ENCODE data around the gene ATCAY. TPM values are rescaled to one million over a fixed set of nuclear protein-coding genes. Genes with fewer than 3 reads are reported as not detected.
A peak's percentile ranks its signal among the peaks of the same experiment; 100 is the strongest.

ATCAY gene
- total and polyA plus RNA-seq, 3 donors from 2014 or later = 0.32 to 4.8 (median 1.7) TPM

GRCh38 chr19:3968556-3969434 is 88.3 kb downstream of the ATCAY start:
- Histone ChIP-seq H3K27ac (peak overlapping the region; percentile 55 to 92), H3K27me3 (no peaks in the 10 kb centered on the region), H3K4me1 (peaks cover 18% of the 10 kb centered on the region), H3K9me3 (no peaks in the 10 kb centered on the region), H3K4me3 (peak overlapping the region in 1 of 2 donors; percentile 82), H3K36me3 (ENCODE audit: low read depth, missing control alignments) (no peaks in the 10 kb centered on the region)
- 36 to 38% methylated on average over 9 of the region's 9 CpGs for WGBS, 2 donors
- intact Hi-C loops (cut with DNase I; ENCODE audit: low total_unique reads) = no loop called here
- no peak for TF ChIP-seq POLR2A (IDR thresholded peaks at IDR 0.05)
- TF ChIP-seq CTCF (IDR thresholded peaks at IDR 0.05) = no peak
- peak; percentile 87 for DNase-seq

GRCh38 chr19:3969435-3970312 is 89.2 kb downstream of the ATCAY start:
- intact Hi-C loops (cut with DNase I; ENCODE audit: low total_unique reads) = no loop called here
- peaks cover 18% of the 10 kb centered on the region for H3K4me1 ChIP-seq
- no peaks in the 10 kb centered on the region for H3K27me3 ChIP-seq
- no peak for TF ChIP-seq CTCF (IDR thresholded peaks at IDR 0.05)
- TF ChIP-seq POLR2A (IDR thresholded peaks at IDR 0.05) = no peak
- no peak for DNase-seq
- H3K36me3 ChIP-seq (ENCODE audit: low read depth, missing control alignments) = no peaks in the 10 kb centered on the region
- no peaks in the 10 kb centered on the region for H3K9me3 ChIP-seq
- 19 to 27% methylated on average over 14 to 23 of the region's 23 CpGs for WGBS, 2 donors
- H3K27ac ChIP-seq = peak overlapping the region; percentile 85 to 92
- H3K4me3 ChIP-seq = peak overlapping the region; percentile 82 to 92

GRCh38 chr19:3970313-3970807 is 89.9 kb downstream of the ATCAY start:
- H3K4me1 ChIP-seq = peaks cover 18% of the 10 kb centered on the region
- no peaks in the 10 kb centered on the region for H3K36me3 ChIP-seq (ENCODE audit: low read depth, missing control alignments)
- no peak for DNase-seq
- no peaks in the 10 kb centered on the region for H3K27me3 ChIP-seq
- no peak for TF ChIP-seq CTCF (IDR thresholded peaks at IDR 0.05)
- no peak for TF ChIP-seq POLR2A (IDR thresholded peaks at IDR 0.05)
- 0 to 1% methylated on average over 22 of the region's 22 CpGs for WGBS, 2 donors
- intact Hi-C loops (cut with DNase I; ENCODE audit: low total_unique reads) = no loop called here
- peak overlapping the region; percentile 82 to 92 for H3K4me3 ChIP-seq
- no peaks in the 10 kb centered on the region for H3K9me3 ChIP-seq
- H3K27ac ChIP-seq = peak overlapping the region; percentile 85 to 92

- Histone ChIP-seq H3K27me3 (no peaks in the 10 kb centered on the region), H3K4me1 (peaks cover 18% of the 10 kb centered on the region), H3K4me3 (peak within 1 kb of the TSS; percentile 82 to 92), H3K36me3 (ENCODE audit: low read depth, missing control alignments) (no peaks in the 10 kb centered on the region), H3K27ac (peak within 1 kb of the TSS; percentile 85 to 92), H3K9me3 (no peaks in the 10 kb centered on the region)
- 1 to 4% methylated on average over 18 to 73 of the region's 73 CpGs for WGBS, 2 donors
- TF ChIP-seq POLR2A (IDR thresholded peaks at IDR 0.05) (peak; percentile 86), CTCF (IDR thresholded peaks at IDR 0.05) (peak in 1 of 3 experiments; percentile 59)
- intact Hi-C loops (cut with DNase I; ENCODE audit: low total_unique reads) = no loop called here
- peak; percentile 99 for DNase-seq
Observed at GRCh38 chr19:3970808-3971598, 90.5 kb downstream of the ATCAY start, which contains the start of gene DAPK3. Gene DAPK3, minus strand, starts transcription at chr19:3971099. Its CDS starts 1,364 bp downstream, at chr19:3969735.

Data from testis (tissue), 3 donors.